Breast epithelium (tissue), 4 donors: ENCODE data around the gene AQP9. TPM values are rescaled to one million over a fixed set of nuclear protein-coding genes. Genes with fewer than 3 reads are reported as not detected.

ENCODE experiments used
- DNase-seq, 2 donors: peaks; one replicate each; pipeline ENCODE4 v3.0.0-alpha.2; 2019; ENCODE audit warnings: low spot score in 2 of 2
- H3K27ac ChIP-seq, 2 donors: fragments of 200-600 bp; sonication (generic) in 1 of 2; one replicate each; pipeline ENCODE4 v1.5.1; 2016 to 2019; ENCODE audit warnings: mild to moderate bottlenecking in 1 of 2
- H3K27me3 ChIP-seq, 2 donors: fragments of 200-600 bp; sonication (generic) in 1 of 2; one replicate each; pipeline versions ENCODE4 v1.5.1 to v1.6.0; 2017 to 2019; ENCODE audit warnings: control low read depth in 1 of 2, mild to moderate bottlenecking in 1 of 2
- H3K36me3 ChIP-seq: fragments of 200-600 bp; one replicate; pipeline ENCODE4 v1.5.1; 2019
- H3K4me1 ChIP-seq, 2 donors: fragments of 200-600 bp; sonication (generic); one replicate each; pipeline ENCODE4 v1.5.1; 2016 to 2019; ENCODE audit warnings: control low read depth in 1 of 2
- H3K4me3 ChIP-seq, 3 donors: fragments of 200-600 bp; sonication (generic); 1 replicate in 2 of 3; 2 replicates in 1 of 3; pipeline ENCODE4 v1.5.1; 2016 to 2019; ENCODE audit warnings: mild to moderate bottlenecking in 3 of 3, moderate library complexity in 2 of 3
- H3K9me3 ChIP-seq, 2 donors: fragments of 200-600 bp; sonication (generic) in 1 of 2; one replicate each; pipeline ENCODE4 v1.5.1; 2016 to 2019; ENCODE audit warnings: control low read depth in 1 of 2
- POLR2A ChIP-seq: fragments of 450-650 bp; IDR thresholded peaks from one replicate; pipeline ENCODE4 v1.6.1; 2016; ENCODE audit warnings: antibody characterized with exemption, mild to moderate bottlenecking, moderate library complexity
- POLR2AphosphoS5 ChIP-seq, 3 donors: sonication (generic); formaldehyde crosslinking; IDR thresholded peaks; one replicate each; pipeline ENCODE4 v1.6.1; 2017; ENCODE audit warnings: antibody characterized with exemption in 3 of 3
- intact Hi-C: fragments of 100-400 bp; cut with DNase I; formaldehyde crosslinking; loops from one replicate; pipeline ENCODE4 v1.15.1; 2023; ENCODE audit warnings: low total_unique reads
- total RNA-seq, 3 donors: library from RNA; depleted of rRNA; stranded (reverse); fragments of >200 nt; gene quantifications; one replicate each; pipeline ENCODE4 v1.1.0, GENCODE V29; 2016
- TF ChIP-seq, protein P1 (sequence below), 3 donors: fragments of 450-650 bp; IDR thresholded peaks; one replicate each; pipeline ENCODE4 v1.5.1; 2016 to 2017; ENCODE audit warnings: antibody characterized with exemption in 3 of 3, mild to moderate bottlenecking in 3 of 3, moderate library complexity in 3 of 3

AQP9 gene
- total RNA-seq, 3 donors from 2014 or later: 1.3 to 6.9 (median 1.8) TPM

GRCh38 chr15:58221591-58222241 lies 83.5 kb downstream of the AQP9 start:
- no peaks in the 10 kb centered on the region for H3K36me3 ChIP-seq
- no peak overlapping the region for H3K27ac ChIP-seq
- no peaks in the 10 kb centered on the region for H3K27me3 ChIP-seq
- H3K4me1 ChIP-seq: peaks cover 0 to 3% of the 10 kb centered on the region in 2 donors
- intact Hi-C loops: loop anchor here (10.0 kb wide), 1 partner anchor 713 kb away; the partner anchor contains the start of gene SLTM
- H3K4me3 ChIP-seq: no peak overlapping the region
- no peaks in the 10 kb centered on the region for H3K9me3 ChIP-seq
- no peak for DNase-seq
- no peak for TF ChIP-seq POLR2A

GRCh38 chr15:58222679-58223078 lies 84.5 kb downstream of the AQP9 start:
- DNase-seq: no peak
- H3K9me3 ChIP-seq: no peaks in the 10 kb centered on the region
- no peaks in the 10 kb centered on the region for H3K27me3 ChIP-seq
- TF ChIP-seq POLR2A (no peak), POLR2AphosphoS5 (IDR thresholded peaks at IDR 0.05) (no peak)
- TF ChIP-seq, protein P1, sequence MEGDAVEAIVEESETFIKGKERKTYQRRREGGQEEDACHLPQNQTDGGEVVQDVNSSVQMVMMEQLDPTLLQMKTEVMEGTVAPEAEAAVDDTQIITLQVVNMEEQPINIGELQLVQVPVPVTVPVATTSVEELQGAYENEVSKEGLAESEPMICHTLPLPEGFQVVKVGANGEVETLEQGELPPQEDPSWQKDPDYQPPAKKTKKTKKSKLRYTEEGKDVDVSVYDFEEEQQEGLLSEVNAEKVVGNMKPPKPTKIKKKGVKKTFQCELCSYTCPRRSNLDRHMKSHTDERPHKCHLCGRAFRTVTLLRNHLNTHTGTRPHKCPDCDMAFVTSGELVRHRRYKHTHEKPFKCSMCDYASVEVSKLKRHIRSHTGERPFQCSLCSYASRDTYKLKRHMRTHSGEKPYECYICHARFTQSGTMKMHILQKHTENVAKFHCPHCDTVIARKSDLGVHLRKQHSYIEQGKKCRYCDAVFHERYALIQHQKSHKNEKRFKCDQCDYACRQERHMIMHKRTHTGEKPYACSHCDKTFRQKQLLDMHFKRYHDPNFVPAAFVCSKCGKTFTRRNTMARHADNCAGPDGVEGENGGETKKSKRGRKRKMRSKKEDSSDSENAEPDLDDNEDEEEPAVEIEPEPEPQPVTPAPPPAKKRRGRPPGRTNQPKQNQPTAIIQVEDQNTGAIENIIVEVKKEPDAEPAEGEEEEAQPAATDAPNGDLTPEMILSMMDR (IDR thresholded peaks at IDR 0.05): no peak
- peaks cover 0 to 3% of the 10 kb centered on the region in 2 donors for H3K4me1 ChIP-seq
- intact Hi-C loops: loop anchor here (10.0 kb wide), 1 partner anchor 712 kb away; the partner anchor contains the start of gene SLTM
- no peaks in the 10 kb centered on the region for H3K36me3 ChIP-seq
- peak overlapping the region; percentile 59 to 75 for H3K27ac ChIP-seq
- no peak overlapping the region for H3K4me3 ChIP-seq

- H3K36me3 ChIP-seq: no peaks in the 10 kb centered on the region
- no peak overlapping the region for H3K4me3 ChIP-seq
- peak overlapping the region; percentile 59 to 75 for H3K27ac ChIP-seq
- no peak for DNase-seq
- H3K27me3 ChIP-seq: no peaks in the 10 kb centered on the region
- intact Hi-C loops: loop anchor here (10.0 kb wide), 1 partner anchor 711 kb away; the partner anchor contains the start of gene SLTM
- no peaks in the 10 kb centered on the region for H3K9me3 ChIP-seq
- no peak for TF ChIP-seq POLR2A
- no peak for TF ChIP-seq POLR2AphosphoS5 (IDR thresholded peaks at IDR 0.05)
- TF ChIP-seq, protein P1 (IDR thresholded peaks at IDR 0.05): no peak
- peaks cover 3% of the 10 kb centered on the region in 2 donors for H3K4me1 ChIP-seq
Measured at GRCh38 chr15:58223432-58223831, 85.3 kb downstream of the AQP9 start.

GRCh38 chr15:58224068-58224467 lies 85.9 kb downstream of the AQP9 start:
- no peaks in the 10 kb centered on the region for H3K9me3 ChIP-seq
- H3K4me3 ChIP-seq: no peak overlapping the region
- H3K36me3 ChIP-seq: no peaks in the 10 kb centered on the region
- peak in 1 of 2 donors; percentile 62 for DNase-seq
- no peak for TF ChIP-seq POLR2A
- no peak for TF ChIP-seq POLR2AphosphoS5 (IDR thresholded peaks at IDR 0.05)
- TF ChIP-seq, protein P1 (IDR thresholded peaks at IDR 0.05): no peak
- H3K27ac ChIP-seq: peak overlapping the region; percentile 9 to 59
- H3K27me3 ChIP-seq: no peaks in the 10 kb centered on the region
- intact Hi-C loops: loop anchor here (10.0 kb wide), 1 partner anchor 711 kb away; the partner anchor contains the start of gene SLTM
- H3K4me1 ChIP-seq: peaks cover 3 to 7% of the 10 kb centered on the region in 2 donors

- intact Hi-C loops: loop anchor here (10.0 kb wide), 1 partner anchor 707 kb away; the partner anchor contains the start of gene SLTM
- Histone ChIP-seq H3K4me3 (no peak overlapping the region), H3K4me1 (peaks cover 3 to 9% of the 10 kb centered on the region in 2 donors), H3K9me3 (no peaks in the 10 kb centered on the region), H3K27ac (peak overlapping the region in 1 of 2 donors; percentile 61), H3K36me3 (no peaks in the 10 kb centered on the region), H3K27me3 (no peaks in the 10 kb centered on the region)
- TF ChIP-seq POLR2A: no peak
- TF ChIP-seq, protein P1 (IDR thresholded peaks at IDR 0.05): peak; percentile 79 to 83 (median 82)
- peak in 1 of 3 donors; percentile 25 for TF ChIP-seq POLR2AphosphoS5 (IDR thresholded peaks at IDR 0.05)
- DNase-seq: peak; percentile 46 to 62
Measured at GRCh38 chr15:58227706-58228543, 89.7 kb downstream of the AQP9 start.
